WTC11 (cell line): ENCODE measurements around the gene WBP2. TPM values are rescaled to one million over a fixed set of nuclear protein-coding genes. Genes with fewer than 3 reads are reported as not detected.

ENCODE experiments used
- ATAC-seq: fragments of 200-7000 bp; cut with Tn5 transposase; 2 replicates; pipeline ENCODE4 v1.10.0; 2021; ENCODE audit warnings: mild to moderate bottlenecking, moderate library complexity
- CTCF ChIA-PET: fragments of 300-600 bp; sonication (Branson Sonifier 250); formaldehyde crosslinking; loops from one replicate; lab custom pipeline; 2021; ENCODE audit warnings: antibody characterized with exemption; lab: Charles Lee
- POLR2A ChIA-PET: fragments of 350-600 bp; sonication (Branson Sonifier 250); formaldehyde crosslinking; loops from one replicate; lab custom pipeline; 2021; ENCODE audit warnings: antibody characterized with exemption; lab: Charles Lee
- DNase-seq: peaks from one replicate; pipeline ENCODE4 v3.0.0; 2021; ENCODE audit warnings: low spot score
- H3K27ac Mint-ChIP-seq: 2 replicates; pipeline ENCODE4 v1.8.0; 2021; ENCODE audit warnings: mixed read lengths
- H3K27me3 Mint-ChIP-seq: 2 replicates; pipeline ENCODE4 v1.8.0; 2021; ENCODE audit warnings: low read depth, mild to moderate bottlenecking, moderate library complexity, mixed read lengths
- H3K36me3 Mint-ChIP-seq: 2 replicates; pipeline ENCODE4 v1.8.0; 2021; ENCODE audit warnings: mixed read lengths
- H3K4me1 Mint-ChIP-seq: 2 replicates; pipeline ENCODE4 v1.8.0; 2022; ENCODE audit warnings: mixed read lengths
- H3K4me3 Mint-ChIP-seq: 2 replicates; pipeline ENCODE4 v1.8.0; 2021; ENCODE audit warnings: mild to moderate bottlenecking, moderate library complexity, mixed read lengths
- H3K9me3 Mint-ChIP-seq: 2 replicates; pipeline ENCODE4 v1.8.0; 2021; ENCODE audit warnings: mixed read lengths
- ATF1 ChIP-seq: sonication (generic); formaldehyde crosslinking; IDR thresholded peaks from 2 replicates; pipeline ENCODE4 v1.8.1; 2023; ENCODE audit warnings: mild to moderate bottlenecking, moderate library complexity, missing genetic modification reagents
- ELF4 ChIP-seq: sonication (generic); formaldehyde crosslinking; IDR thresholded peaks from 2 replicates; pipeline ENCODE4 v1.8.1; 2022; ENCODE audit warnings: low read depth, mild to moderate bottlenecking, moderate library complexity, missing genetic modification reagents
- ESRRA ChIP-seq: sonication (generic); formaldehyde crosslinking; IDR thresholded peaks from 2 replicates; pipeline ENCODE4 v1.8.1; 2022; ENCODE audit warnings: mild to moderate bottlenecking, missing genetic modification reagents, borderline replicate concordance
- FOXP1 ChIP-seq: sonication (generic); formaldehyde crosslinking; IDR thresholded peaks from 2 replicates; pipeline ENCODE4 v1.8.0; 2022; ENCODE audit warnings: missing genetic modification reagents, mild to moderate bottlenecking, moderate library complexity, borderline replicate concordance
- GRHL2 ChIP-seq: fragments of 250-450 bp; sonication (Bioruptor Pico); IDR thresholded peaks from 2 replicates; pipeline ENCODE4 v1.8.0; 2022; ENCODE audit warnings: mild to moderate bottlenecking, moderate library complexity; ENCODE audit not compliant: insufficient replicate concordance, severe bottlenecking
- IRF1 ChIP-seq: sonication (generic); formaldehyde crosslinking; IDR thresholded peaks from 2 replicates; pipeline ENCODE4 v1.8.0; 2023; ENCODE audit warnings: missing genetic modification reagents
- NR1H2 ChIP-seq: sonication (generic); formaldehyde crosslinking; IDR thresholded peaks from 2 replicates; pipeline ENCODE4 v1.9.0; 2021; ENCODE audit warnings: mild to moderate bottlenecking, moderate library complexity, missing genetic modification reagents
- TCF7 ChIP-seq: sonication (generic); formaldehyde crosslinking; IDR thresholded peaks from 2 replicates; pipeline ENCODE4 v1.8.0; 2022; ENCODE audit warnings: mild to moderate bottlenecking, low read depth, missing genetic modification reagents, moderate library complexity
- ZBTB21 ChIP-seq: sonication (generic); formaldehyde crosslinking; IDR thresholded peaks from 2 replicates; pipeline ENCODE4 v1.8.1; 2023; ENCODE audit warnings: mild to moderate bottlenecking, missing genetic modification reagents, borderline replicate concordance
- ZNF263 ChIP-seq: sonication (generic); formaldehyde crosslinking; IDR thresholded peaks from 2 replicates; pipeline ENCODE4 v1.8.1; 2022; ENCODE audit warnings: low read depth, mild to moderate bottlenecking, moderate library complexity, missing genetic modification reagents
- ZNF281 ChIP-seq: sonication (generic); formaldehyde crosslinking; IDR thresholded peaks from 2 replicates; pipeline ENCODE4 v1.8.0; 2023; ENCODE audit warnings: mild to moderate bottlenecking, missing genetic modification reagents
- total RNA-seq: library from RNA; stranded (reverse); gene quantifications from 3 replicates; pipeline ENCODE4 v1.2.3, GENCODE V29; 2021
- TF ChIP-seq, protein P1 (sequence below): sonication (generic); formaldehyde crosslinking; IDR thresholded peaks from 2 replicates; pipeline ENCODE4 v1.8.1; 2022; ENCODE audit warnings: mild to moderate bottlenecking, missing genetic modification reagents, moderate library complexity, borderline replicate concordance
- TF ChIP-seq, protein P2 (sequence below): sonication (generic); formaldehyde crosslinking; IDR thresholded peaks from 2 replicates; pipeline ENCODE4 v1.8.1; 2023; ENCODE audit warnings: mild to moderate bottlenecking, missing genetic modification reagents, borderline replicate concordance
- TF ChIP-seq, protein P3 (sequence below): sonication (generic); formaldehyde crosslinking; IDR thresholded peaks from 2 replicates; pipeline ENCODE4 v1.8.1; 2022; ENCODE audit warnings: mild to moderate bottlenecking, moderate library complexity, missing genetic modification reagents
- TF ChIP-seq, protein P4 (sequence below): sonication (generic); formaldehyde crosslinking; IDR thresholded peaks from 2 replicates; pipeline ENCODE4 v1.8.1; 2023; ENCODE audit warnings: mild to moderate bottlenecking, moderate library complexity, missing genetic modification reagents

WBP2 gene
- total RNA-seq, 1 experiment from 2014 or later = 68.8 TPM

DNA sequence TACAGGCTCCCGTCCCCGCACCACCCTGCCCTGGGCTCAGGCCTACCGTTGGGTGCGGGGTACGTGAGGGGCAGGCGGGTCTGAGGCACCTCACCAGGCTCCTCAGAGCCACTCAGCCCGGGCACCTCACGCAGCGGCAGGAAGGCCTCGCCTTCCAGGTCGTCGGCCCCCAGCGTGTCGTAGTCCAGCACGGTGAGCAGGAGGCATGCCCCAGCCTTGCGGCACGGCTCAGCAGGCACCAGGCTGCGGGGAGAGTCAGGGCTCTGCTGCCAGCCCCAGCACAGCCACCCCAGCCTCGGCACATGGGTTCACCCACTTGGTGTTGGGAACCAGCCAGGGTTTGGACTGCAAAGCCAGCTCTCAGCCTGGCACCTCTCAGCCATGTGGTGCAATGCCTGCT is 26.4 kb downstream of the WBP2 start:
- ATAC-seq = no peak
- TF ChIP-seq ATF1 = 0 out of 2 replicates have a peak, but pooled peaks have one; percentile 25
- TF ChIP-seq, protein P1, sequence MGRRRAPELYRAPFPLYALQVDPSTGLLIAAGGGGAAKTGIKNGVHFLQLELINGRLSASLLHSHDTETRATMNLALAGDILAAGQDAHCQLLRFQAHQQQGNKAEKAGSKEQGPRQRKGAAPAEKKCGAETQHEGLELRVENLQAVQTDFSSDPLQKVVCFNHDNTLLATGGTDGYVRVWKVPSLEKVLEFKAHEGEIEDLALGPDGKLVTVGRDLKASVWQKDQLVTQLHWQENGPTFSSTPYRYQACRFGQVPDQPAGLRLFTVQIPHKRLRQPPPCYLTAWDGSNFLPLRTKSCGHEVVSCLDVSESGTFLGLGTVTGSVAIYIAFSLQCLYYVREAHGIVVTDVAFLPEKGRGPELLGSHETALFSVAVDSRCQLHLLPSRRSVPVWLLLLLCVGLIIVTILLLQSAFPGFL (CRISPR knock-in tag) = no peak
- TF ChIP-seq FOXP1 = 0 out of 2 replicates have a peak, but pooled peaks have one; percentile 40
- no peak for TF ChIP-seq ZBTB21 (CRISPR knock-in tag)
- TF ChIP-seq, protein P2, sequence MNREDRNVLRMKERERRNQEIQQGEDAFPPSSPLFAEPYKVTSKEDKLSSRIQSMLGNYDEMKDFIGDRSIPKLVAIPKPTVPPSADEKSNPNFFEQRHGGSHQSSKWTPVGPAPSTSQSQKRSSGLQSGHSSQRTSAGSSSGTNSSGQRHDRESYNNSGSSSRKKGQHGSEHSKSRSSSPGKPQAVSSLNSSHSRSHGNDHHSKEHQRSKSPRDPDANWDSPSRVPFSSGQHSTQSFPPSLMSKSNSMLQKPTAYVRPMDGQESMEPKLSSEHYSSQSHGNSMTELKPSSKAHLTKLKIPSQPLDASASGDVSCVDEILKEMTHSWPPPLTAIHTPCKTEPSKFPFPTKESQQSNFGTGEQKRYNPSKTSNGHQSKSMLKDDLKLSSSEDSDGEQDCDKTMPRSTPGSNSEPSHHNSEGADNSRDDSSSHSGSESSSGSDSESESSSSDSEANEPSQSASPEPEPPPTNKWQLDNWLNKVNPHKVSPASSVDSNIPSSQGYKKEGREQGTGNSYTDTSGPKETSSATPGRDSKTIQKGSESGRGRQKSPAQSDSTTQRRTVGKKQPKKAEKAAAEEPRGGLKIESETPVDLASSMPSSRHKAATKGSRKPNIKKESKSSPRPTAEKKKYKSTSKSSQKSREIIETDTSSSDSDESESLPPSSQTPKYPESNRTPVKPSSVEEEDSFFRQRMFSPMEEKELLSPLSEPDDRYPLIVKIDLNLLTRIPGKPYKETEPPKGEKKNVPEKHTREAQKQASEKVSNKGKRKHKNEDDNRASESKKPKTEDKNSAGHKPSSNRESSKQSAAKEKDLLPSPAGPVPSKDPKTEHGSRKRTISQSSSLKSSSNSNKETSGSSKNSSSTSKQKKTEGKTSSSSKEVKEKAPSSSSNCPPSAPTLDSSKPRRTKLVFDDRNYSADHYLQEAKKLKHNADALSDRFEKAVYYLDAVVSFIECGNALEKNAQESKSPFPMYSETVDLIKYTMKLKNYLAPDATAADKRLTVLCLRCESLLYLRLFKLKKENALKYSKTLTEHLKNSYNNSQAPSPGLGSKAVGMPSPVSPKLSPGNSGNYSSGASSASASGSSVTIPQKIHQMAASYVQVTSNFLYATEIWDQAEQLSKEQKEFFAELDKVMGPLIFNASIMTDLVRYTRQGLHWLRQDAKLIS (CRISPR knock-in tag) = no peak
- no peak for TF ChIP-seq ZNF263 (CRISPR knock-in tag)
- TF ChIP-seq IRF1 (CRISPR knock-in tag) = peak; percentile 71; the same call in 1 of the 2 replicates
- TF ChIP-seq ELF4 = no peak
- TF ChIP-seq NR1H2 (CRISPR knock-in tag) = no peak
- TF ChIP-seq, protein P3, sequence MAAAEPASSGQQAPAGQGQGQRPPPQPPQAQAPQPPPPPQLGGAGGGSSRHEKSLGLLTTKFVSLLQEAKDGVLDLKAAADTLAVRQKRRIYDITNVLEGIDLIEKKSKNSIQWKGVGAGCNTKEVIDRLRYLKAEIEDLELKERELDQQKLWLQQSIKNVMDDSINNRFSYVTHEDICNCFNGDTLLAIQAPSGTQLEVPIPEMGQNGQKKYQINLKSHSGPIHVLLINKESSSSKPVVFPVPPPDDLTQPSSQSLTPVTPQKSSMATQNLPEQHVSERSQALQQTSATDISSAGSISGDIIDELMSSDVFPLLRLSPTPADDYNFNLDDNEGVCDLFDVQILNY (CRISPR knock-in tag) = no peak
- TF ChIP-seq, all 79 proteins: peak for 3
- POLR2A ChIA-PET = interaction anchor here (0.6 to 1.0 kb wide), 2 partner anchors 44 to 51 kb away, joined by 3 read pairs; partner anchors contain the start of gene UNK
- H3K4me3 Mint-ChIP-seq = no peak overlapping the region
- no peak for DNase-seq
- CTCF ChIA-PET = interaction anchor here (0.7 to 5.5 kb wide), 13 partner anchors 8 to 86 kb away, joined by 4 to 180 read pairs (median 22); partner anchors contain the start of genes GALK1, TRIM47, TRIM65 and UNC13D
- no peaks in the 10 kb centered on the region for H3K27me3 Mint-ChIP-seq
- no peak overlapping the region for H3K27ac Mint-ChIP-seq
- peaks cover 5% of the 10 kb centered on the region; the same call in 1 of the 2 replicates for H3K36me3 Mint-ChIP-seq
- H3K9me3 Mint-ChIP-seq = no peaks in the 10 kb centered on the region
- H3K4me1 Mint-ChIP-seq = peaks cover 35% of the 10 kb centered on the region

- no peak for TF ChIP-seq GRHL2 (CRISPR knock-in tag)
- 0 out of 2 replicates have a peak, but pooled peaks have one; percentile 4 for TF ChIP-seq ZNF281 (CRISPR knock-in tag)
- no peak for TF ChIP-seq TCF7
- 0 out of 2 replicates have a peak, but pooled peaks have one; percentile 15 for TF ChIP-seq ATF1
- TF ChIP-seq, protein P4, sequence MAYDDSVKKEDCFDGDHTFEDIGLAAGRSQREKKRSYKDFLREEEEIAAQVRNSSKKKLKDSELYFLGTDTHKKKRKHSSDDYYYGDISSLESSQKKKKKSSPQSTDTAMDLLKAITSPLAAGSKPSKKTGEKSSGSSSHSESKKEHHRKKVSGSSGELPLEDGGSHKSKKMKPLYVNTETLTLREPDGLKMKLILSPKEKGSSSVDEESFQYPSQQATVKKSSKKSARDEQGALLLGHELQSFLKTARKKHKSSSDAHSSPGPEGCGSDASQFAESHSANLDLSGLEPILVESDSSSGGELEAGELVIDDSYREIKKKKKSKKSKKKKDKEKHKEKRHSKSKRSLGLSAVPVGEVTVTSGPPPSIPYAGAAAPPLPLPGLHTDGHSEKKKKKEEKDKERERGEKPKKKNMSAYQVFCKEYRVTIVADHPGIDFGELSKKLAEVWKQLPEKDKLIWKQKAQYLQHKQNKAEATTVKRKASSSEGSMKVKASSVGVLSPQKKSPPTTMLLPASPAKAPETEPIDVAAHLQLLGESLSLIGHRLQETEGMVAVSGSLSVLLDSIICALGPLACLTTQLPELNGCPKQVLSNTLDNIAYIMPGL (CRISPR knock-in tag) = peak; percentile 1; the same call in 1 of the 2 replicates
- no peak for TF ChIP-seq IRF1 (CRISPR knock-in tag)
- TF ChIP-seq ESRRA = no peak
- TF ChIP-seq, protein P3 (CRISPR knock-in tag) = no peak
- DNase-seq = no peak
- Mint-ChIP-seq H3K36me3 (peaks cover 5% of the 10 kb centered on the region; the same call in 1 of the 2 replicates), H3K4me3 (peak overlapping the region; percentile 47), H3K27me3 (no peaks in the 10 kb centered on the region), H3K4me1 (peaks cover 29% of the 10 kb centered on the region), H3K27ac (peak overlapping the region; percentile 63), H3K9me3 (no peaks in the 10 kb centered on the region)
- ATAC-seq = no peak
- POLR2A ChIA-PET = interaction anchor here (0.6 to 1.7 kb wide), 6 partner anchors 11 to 50 kb away, joined by 3 to 4 read pairs (median 3); partner anchors contain the start of genes UNC13D, UNK and WBP2
- CTCF ChIA-PET = interaction anchor here (0.7 to 5.5 kb wide), 20 partner anchors 9 to 325 kb away, joined by 3 to 180 read pairs (median 12); partner anchors contain the start of genes GALK1, TRIM47, UNC13D and UNK
These were observed 27.1 kb downstream of the WBP2 start for GRCh38 chr17:75828076-75828400.
